Stomach smooth muscle (tissue), 2 donors: ENCODE data around the gene UGT1A1.

ENCODE experiments used
- H3K27ac ChIP-seq: one replicate; pipeline ENCODE4 v1.7.0; 2013; ENCODE audit warnings: mild to moderate bottlenecking, low read length, inconsistent platforms
- H3K27me3 ChIP-seq, 2 donors: one replicate each; pipeline ENCODE4 v1.7.0; 2013; ENCODE audit warnings: low read length in 2 of 2; ENCODE audit not compliant: insufficient read depth in 2 of 2, control insufficient read depth in 1 of 2
- H3K36me3 ChIP-seq, 2 donors: one replicate each; pipeline ENCODE4 v1.7.0; 2013; ENCODE audit warnings: low read length in 2 of 2; ENCODE audit not compliant: control insufficient read depth in 2 of 2, insufficient read depth in 2 of 2
- H3K4me1 ChIP-seq: one replicate; pipeline ENCODE4 v1.7.0; 2013; ENCODE audit warnings: low read length; ENCODE audit not compliant: control insufficient read depth, insufficient read depth
- H3K4me3 ChIP-seq, 2 donors: one replicate each; pipeline ENCODE4 v1.7.0; 2013; ENCODE audit warnings: low read length in 2 of 2
- H3K9ac ChIP-seq, 2 donors: one replicate each; pipeline ENCODE4 v1.7.0; 2013; ENCODE audit warnings: low read length in 2 of 2, mild to moderate bottlenecking in 1 of 2
- H3K9me3 ChIP-seq, 2 donors: one replicate each; pipeline ENCODE4 v1.7.0; 2013; ENCODE audit warnings: low read length in 2 of 2; ENCODE audit not compliant: control insufficient read depth in 2 of 2
- donor health status: healthy.
- donor health status: Pancreatic carcinoma.

UGT1A1 gene

DNA sequence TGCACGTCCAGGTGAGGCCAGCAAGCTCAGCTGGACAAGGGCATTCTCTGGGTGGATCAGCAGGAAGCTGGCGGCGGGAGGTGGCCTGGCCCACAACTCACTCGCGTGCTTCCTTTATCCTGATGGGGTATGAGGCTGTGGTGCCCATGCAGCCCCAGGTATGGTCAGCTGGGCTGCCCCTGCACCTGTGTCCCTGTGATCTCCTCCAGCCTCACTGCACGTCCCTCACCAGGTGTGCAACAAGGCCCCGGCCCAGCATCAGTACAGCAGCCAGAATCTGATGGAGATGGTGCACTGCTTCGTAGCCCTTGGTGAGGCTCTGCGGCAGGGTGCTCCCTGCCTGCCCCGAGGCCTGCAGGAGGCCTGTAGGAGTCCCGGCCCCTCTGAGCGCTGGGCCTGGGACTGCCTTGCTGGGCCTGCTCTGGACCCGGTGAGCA is 35.7 kb downstream of the UGT1A1 start:
- Histone ChIP-seq H3K36me3 (no peaks in the 10 kb centered on the region), H3K9ac (no peak overlapping the region), H3K9me3 (peaks cover 0 to 2% of the 10 kb centered on the region in 2 donors), H3K4me3 (no peak overlapping the region), H3K27me3 (peaks cover 0 to 2% of the 10 kb centered on the region in 2 donors), H3K4me1 (no peaks in the 10 kb centered on the region), H3K27ac (no peak overlapping the region)

DNA sequence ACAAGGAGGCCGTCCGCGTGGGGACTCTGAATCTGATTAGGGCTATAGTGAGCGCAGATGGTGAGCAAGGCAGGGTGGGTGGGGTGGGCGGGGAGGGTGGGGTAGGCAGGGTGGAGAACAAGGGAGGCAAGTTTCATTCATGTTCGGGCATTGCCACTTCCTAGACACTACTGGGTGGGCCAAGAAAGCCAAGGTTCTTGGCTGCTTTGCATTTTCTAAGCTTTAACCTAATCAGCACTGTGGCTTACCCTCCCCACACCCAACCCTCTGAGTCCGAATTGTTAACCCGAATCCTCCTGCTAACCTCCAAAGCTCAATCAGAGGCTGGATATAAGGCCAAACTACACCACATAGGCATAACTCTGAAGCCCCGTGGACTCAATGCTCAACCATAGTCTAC is 36.2 kb downstream of the UGT1A1 start:
- Histone ChIP-seq H3K27ac (no peak overlapping the region), H3K36me3 (no peaks in the 10 kb centered on the region), H3K4me3 (no peak overlapping the region), H3K9me3 (peaks cover 0 to 2% of the 10 kb centered on the region in 2 donors), H3K27me3 (peaks cover 0 to 2% of the 10 kb centered on the region in 2 donors), H3K4me1 (no peaks in the 10 kb centered on the region), H3K9ac (no peak overlapping the region)

DNA sequence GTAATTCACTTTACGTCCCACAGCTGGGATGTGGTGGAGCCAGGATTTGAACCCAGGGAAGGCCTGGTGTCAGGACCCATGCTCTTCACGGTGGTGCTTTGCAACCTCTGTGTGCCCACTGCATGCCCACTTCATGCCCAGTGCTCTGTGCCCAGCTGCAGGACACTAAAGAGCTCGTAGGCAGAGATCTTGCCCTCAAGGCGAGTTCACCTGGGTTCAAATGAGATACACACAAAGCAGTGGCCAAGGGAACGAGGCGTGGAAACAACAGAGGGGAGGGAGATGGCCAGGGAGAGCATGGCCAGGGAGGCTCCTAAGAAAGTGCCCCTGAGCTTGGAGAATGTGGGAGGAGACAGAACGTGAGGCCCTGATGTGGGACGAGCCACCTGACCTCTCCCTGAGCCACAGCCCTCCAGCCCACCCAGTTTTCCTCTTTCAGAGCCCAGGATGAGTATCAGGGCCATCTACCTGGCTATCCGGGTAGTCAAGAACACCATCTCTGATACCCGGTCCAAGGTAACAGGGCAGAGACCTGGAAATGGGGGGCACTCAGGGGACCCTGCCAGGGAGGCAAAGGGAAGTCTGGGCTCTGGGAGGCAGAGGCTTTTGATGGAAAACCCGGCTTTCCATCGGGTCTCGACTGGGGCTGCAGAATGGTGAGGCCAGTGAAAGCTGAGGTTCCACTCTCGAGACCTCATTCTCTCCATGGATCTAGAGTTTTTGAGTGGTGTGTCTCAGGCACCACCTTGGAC is 38.4 kb downstream of the UGT1A1 start:
- no peaks in the 10 kb centered on the region for H3K27me3 ChIP-seq
- no peaks in the 10 kb centered on the region for H3K36me3 ChIP-seq
- no peaks in the 10 kb centered on the region for H3K4me1 ChIP-seq
- no peak overlapping the region for H3K4me3 ChIP-seq
- no peak overlapping the region for H3K27ac ChIP-seq
- no peak overlapping the region for H3K9ac ChIP-seq
- H3K9me3 ChIP-seq, result peaks cover 0 to 2% of the 10 kb centered on the region in 2 donors

DNA sequence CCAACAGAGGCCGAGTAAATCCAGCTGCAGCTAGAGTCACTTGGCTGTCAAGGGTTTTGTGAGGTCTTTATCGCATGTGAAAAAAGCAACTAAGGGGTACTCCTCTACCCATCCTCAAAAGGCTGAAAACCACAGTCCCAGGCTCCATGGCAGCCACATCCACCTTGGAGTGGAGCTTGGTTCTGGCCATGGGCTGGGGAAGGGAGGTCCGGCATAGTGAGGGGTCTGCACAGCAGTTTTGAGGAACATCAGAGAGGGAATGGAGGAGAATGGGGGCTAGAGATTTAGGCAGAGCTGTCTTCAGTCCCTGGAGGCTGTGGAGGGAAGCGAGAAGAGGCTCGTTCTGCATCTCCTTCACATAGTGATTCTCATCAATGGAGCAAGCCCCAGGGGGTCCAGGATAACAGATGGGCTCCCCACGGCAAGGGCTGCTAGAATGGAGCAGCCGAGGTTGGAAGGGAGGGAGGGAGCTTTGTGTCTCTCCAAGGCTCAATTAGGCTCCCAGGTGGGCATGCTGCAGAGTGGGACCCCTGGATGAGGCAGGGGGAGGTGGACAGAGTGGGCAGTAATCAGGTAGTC is 39.1 kb downstream of the UGT1A1 start:
- H3K27me3 ChIP-seq, result no peaks in the 10 kb centered on the region
- H3K4me3 ChIP-seq, result no peak overlapping the region
- no peak overlapping the region for H3K27ac ChIP-seq
- H3K9ac ChIP-seq, result no peak overlapping the region
- H3K36me3 ChIP-seq, result no peaks in the 10 kb centered on the region
- no peaks in the 10 kb centered on the region for H3K4me1 ChIP-seq
- peaks cover 0 to 2% of the 10 kb centered on the region in 2 donors for H3K9me3 ChIP-seq

DNA sequence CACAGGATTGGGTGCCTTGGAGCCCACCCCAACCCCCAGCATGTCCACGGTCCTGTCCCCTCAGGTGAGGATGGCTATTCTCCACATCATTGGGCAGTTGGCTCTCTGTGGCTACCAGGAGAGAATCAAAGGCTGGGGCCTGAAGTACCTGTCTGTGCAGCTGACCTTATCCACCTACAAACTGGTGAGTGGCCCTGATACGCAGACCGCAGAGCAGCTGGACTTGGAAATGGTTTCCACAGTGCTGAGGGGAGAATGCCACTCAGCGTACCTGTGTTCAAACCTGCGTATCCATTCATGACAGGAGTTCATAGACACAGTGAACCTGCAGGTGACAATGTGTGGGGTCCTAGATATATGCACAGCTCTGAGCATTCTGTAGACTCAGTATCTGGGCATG is 39.6 kb downstream of the UGT1A1 start:
- H3K27me3 ChIP-seq, result no peaks in the 10 kb centered on the region
- no peak overlapping the region for H3K27ac ChIP-seq
- H3K9ac ChIP-seq, result no peak overlapping the region
- H3K9me3 ChIP-seq, result peaks cover 0 to 2% of the 10 kb centered on the region in 2 donors
- H3K36me3 ChIP-seq, result no peaks in the 10 kb centered on the region
- H3K4me1 ChIP-seq, result no peaks in the 10 kb centered on the region
- H3K4me3 ChIP-seq, result no peak overlapping the region

DNA sequence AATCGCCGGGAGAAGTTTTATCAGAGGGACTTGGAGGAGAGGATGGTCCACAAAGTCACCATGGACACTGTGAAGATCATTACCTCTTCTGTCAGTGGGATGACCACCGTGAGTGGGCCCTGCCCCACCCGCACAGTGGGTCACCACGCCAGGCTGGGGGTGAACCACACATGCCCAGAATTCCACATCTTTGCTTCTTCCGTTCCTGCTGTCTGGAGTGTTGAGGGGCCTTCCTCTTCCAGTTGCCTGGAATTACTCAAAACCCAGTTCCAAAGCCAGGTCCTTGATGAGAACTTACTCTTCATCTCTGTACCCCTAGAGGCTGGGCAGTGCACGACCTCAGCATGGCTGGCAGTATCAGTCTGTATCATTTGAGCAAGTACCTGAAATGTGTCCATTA is 40.1 kb downstream of the UGT1A1 start:
- peaks cover 0 to 2% of the 10 kb centered on the region in 2 donors for H3K9me3 ChIP-seq
- H3K4me1 ChIP-seq, result no peaks in the 10 kb centered on the region
- H3K4me3 ChIP-seq, result no peak overlapping the region
- no peak overlapping the region for H3K27ac ChIP-seq
- H3K27me3 ChIP-seq, result peaks cover 0 to 2% of the 10 kb centered on the region in 2 donors
- H3K36me3 ChIP-seq, result no peaks in the 10 kb centered on the region
- no peak overlapping the region for H3K9ac ChIP-seq

DNA sequence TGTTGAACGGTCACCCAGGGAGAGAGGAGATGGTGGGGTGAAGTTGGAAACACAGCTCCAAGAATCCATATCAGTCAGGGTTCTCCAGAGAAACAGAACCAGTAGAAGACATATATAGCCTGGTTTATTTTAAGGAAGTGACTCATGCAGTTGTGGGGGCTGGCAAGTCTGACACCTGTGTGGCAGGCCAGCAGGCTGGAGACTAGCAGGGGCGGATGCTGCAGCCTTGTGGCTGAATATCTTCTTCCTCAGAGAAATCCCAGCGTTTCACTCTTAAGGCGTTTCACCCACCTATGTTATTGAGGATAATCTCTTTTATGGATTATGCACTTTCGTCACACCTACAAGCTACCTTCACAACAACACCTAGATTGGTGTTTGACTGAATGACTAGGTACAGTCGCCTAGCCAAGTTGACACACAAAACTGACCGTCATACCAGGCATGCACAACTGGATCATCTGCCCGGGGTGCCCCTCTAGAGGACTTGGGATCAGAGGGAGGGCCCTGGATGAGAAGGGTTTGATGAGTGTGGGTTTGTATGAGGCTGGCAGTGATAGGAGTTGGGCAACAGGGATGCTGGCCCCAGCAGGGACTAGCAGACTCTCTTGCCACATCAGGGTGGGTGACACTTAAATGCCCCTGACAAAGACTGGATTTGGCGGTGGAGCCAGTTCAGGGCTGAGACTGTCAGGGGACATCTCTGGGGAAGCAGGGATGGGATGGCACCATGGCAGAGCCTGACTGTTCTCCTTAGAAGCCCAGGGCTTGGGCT is 41.5 kb downstream of the UGT1A1 start:
- Histone ChIP-seq H3K27ac (no peak overlapping the region), H3K27me3 (peaks cover 0 to 2% of the 10 kb centered on the region in 2 donors), H3K36me3 (no peaks in the 10 kb centered on the region), H3K4me1 (no peaks in the 10 kb centered on the region), H3K9me3 (peaks cover 0 to 2% of the 10 kb centered on the region in 2 donors), H3K4me3 (no peak overlapping the region), H3K9ac (no peak overlapping the region)

DNA sequence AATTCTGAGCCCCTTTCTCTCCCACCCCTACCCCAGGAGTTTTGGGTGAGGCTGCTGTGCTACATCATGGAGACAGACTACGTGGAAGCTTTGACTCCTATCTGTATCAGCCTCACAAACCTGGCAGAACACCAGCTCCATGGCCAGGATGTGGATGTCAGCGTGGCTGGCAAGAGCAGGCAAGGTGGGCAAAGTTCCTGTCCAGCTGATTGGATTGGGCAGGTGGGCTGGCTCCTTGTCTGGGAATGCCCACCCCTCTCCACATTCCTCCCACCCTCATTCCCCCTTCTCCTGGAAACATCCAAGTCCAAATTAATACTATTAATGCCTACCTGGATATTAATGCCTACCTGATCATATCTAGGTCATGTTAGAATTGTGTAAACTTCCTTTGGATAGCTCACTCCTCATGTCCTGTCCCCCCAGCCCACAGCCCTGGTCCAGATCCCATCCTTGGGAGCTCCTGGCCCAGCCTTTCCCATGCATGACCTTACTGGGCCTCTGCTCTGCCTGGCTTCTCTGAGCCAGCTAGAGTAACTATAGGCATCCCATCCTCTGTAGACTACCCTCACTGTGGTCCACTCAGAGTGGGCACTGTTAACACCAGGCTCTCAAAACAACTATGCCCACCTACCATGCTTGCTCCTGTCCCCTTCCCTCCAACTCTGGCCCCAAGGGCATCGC is 42.2 kb downstream of the UGT1A1 start:
- Histone ChIP-seq H3K9me3 (peaks cover 0 to 3% of the 10 kb centered on the region in 2 donors), H3K4me3 (no peak overlapping the region), H3K27me3 (peaks cover 0 to 2% of the 10 kb centered on the region in 2 donors), H3K36me3 (no peaks in the 10 kb centered on the region), H3K9ac (no peak overlapping the region), H3K4me1 (no peaks in the 10 kb centered on the region), H3K27ac (no peak overlapping the region)

DNA sequence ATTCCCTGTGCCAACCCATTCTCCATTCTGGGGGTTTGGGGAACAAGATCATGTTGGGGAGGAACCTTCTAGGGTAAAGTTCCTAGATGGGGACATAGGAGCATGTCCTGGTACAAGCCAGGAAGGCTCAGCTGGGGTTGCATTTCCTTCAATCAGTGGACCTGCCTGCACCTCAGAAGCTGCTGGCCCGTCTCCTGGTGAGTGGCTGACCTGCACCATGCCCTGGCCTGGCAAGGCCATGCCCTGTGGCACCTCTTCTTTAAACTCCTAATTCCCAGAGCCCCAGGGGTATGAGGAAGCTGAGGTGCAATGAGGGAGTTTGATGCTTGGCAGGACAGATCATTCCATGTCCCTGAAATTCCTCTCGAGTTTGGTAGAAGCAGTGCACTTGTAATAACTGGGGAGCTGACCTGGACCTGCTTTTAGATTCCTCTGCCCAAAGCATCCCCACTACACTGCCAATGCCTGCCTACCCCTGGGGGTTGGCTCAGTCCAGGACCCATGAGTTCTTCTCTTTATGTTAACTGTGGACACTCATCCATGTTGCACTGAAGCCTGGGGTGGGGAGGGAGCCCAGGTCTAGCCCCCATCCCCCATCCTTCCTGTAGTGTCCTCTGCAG is 43.3 kb downstream of the UGT1A1 start:
- Histone ChIP-seq H3K27ac (no peak overlapping the region), H3K36me3 (no peaks in the 10 kb centered on the region), H3K27me3 (peaks cover 3 to 5% of the 10 kb centered on the region in 2 donors), H3K9me3 (peaks cover 0 to 6% of the 10 kb centered on the region in 2 donors), H3K4me3 (no peak overlapping the region), H3K9ac (no peak overlapping the region), H3K4me1 (no peaks in the 10 kb centered on the region)

DNA sequence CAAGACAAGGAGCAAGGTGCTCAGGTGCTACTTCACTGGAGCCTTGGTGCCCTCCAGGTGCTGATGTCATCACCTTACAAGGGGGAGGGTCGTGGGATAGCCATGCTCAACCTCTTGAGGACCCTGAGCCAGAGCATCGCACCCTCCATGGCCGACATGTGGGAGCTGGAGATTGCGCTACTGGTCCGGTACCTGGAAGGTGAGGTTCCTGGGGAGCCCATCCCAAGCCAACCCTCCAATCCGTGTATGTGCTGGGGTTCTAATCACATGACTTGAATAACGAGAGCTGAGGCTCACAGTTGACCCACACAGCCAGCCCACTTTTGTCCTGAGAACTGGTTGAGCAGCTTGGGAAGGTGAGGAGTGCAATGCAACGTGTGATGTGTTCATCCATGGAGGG is 43.9 kb downstream of the UGT1A1 start:
- Histone ChIP-seq H3K36me3 (no peaks in the 10 kb centered on the region), H3K9me3 (peaks cover 0 to 6% of the 10 kb centered on the region in 2 donors), H3K9ac (no peak overlapping the region), H3K4me1 (no peaks in the 10 kb centered on the region), H3K27ac (no peak overlapping the region), H3K27me3 (peaks cover 3 to 8% of the 10 kb centered on the region in 2 donors), H3K4me3 (no peak overlapping the region)
